Retinal pigment epithelial cell (primary cell): Measurements from ENCODE around the gene UNC80.
A peak's percentile ranks its signal among the peaks of the same experiment; 100 is the strongest.

ENCODE experiments used
- DNase-seq: peaks from one replicate; pipeline ENCODE4 v3.0.0-alpha.2; 2010; ENCODE audit warnings: low read depth
- H3K4me3 ChIP-seq: 2 replicates; pipeline ENCODE4 v1.5.1; 2011; ENCODE audit warnings: mild to moderate bottlenecking, low read length, control low read depth, moderate library complexity
- TF ChIP-seq, protein P1 (sequence below): conservative IDR thresholded peaks from 2 replicates; pipeline ENCODE4 v1.5.1; 2011; ENCODE audit warnings: low read depth, low read length, control low read depth, inconsistent platforms

UNC80 gene

DNA sequence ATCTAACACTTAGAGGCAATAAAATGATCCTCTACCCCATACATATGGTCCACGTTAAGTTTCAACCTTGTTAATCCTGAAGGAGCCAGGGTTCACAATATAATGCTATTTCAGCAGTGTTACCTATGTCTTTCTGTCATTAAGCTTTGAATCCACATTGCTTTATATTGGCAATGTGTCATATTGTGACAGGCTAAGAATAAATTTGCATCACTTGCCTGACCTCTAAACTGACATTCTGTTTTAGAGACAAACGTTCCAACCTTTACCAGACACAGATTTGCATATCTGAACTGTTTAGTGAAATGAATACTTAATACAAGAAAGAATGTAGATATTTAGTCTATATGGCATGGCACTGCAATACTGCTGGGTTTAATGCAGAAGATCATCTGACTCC, 98.4 kb downstream of the UNC80 start:
- H3K4me3 ChIP-seq = no peak overlapping the region
- TF ChIP-seq, protein P1, sequence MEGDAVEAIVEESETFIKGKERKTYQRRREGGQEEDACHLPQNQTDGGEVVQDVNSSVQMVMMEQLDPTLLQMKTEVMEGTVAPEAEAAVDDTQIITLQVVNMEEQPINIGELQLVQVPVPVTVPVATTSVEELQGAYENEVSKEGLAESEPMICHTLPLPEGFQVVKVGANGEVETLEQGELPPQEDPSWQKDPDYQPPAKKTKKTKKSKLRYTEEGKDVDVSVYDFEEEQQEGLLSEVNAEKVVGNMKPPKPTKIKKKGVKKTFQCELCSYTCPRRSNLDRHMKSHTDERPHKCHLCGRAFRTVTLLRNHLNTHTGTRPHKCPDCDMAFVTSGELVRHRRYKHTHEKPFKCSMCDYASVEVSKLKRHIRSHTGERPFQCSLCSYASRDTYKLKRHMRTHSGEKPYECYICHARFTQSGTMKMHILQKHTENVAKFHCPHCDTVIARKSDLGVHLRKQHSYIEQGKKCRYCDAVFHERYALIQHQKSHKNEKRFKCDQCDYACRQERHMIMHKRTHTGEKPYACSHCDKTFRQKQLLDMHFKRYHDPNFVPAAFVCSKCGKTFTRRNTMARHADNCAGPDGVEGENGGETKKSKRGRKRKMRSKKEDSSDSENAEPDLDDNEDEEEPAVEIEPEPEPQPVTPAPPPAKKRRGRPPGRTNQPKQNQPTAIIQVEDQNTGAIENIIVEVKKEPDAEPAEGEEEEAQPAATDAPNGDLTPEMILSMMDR = no peak
- no peak for DNase-seq

DNA sequence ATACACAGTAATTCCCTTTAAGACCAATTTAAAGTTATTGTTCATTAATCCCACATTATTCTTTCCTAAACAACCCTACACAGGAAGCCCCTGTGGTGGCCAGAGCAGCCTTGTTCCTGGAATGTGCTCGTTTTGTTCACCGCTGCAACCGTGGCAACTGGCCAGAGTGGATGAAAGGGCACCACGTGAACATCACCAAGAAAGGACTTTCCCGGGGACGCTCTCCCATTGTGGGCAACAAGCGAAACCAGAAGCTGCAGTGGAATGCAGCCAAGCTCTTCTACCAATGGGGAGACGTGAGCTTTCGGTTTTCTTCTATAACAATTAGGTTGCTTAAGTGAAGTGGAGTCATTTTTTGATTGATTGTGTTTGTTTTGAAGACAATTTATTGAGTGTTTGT, 101.0 kb downstream of the UNC80 start:
- H3K4me3 ChIP-seq = no peak overlapping the region
- TF ChIP-seq, protein P1 = no peak
- DNase-seq = peak; percentile 56

DNA sequence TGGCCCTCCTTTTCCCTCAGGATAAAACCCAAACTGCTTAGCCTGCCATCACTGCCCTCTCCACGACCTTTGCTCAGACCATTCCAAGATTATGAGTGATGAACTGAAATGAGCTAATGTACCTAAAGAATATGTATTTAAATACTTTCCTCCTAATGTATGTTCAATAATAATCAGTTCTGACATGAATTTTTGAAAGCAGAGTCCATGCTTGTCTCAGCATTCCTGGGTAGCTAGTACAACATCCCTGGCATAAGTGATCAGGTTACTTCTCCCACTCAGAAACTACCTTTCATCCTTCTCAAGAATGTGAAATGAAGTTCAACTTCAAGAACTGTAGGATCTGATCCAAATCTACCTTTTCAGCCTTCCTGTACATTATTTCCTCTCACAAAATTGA, 103.6 kb downstream of the UNC80 start:
- TF ChIP-seq, protein P1 = no peak
- H3K4me3 ChIP-seq = no peak overlapping the region
- DNase-seq = no peak

DNA sequence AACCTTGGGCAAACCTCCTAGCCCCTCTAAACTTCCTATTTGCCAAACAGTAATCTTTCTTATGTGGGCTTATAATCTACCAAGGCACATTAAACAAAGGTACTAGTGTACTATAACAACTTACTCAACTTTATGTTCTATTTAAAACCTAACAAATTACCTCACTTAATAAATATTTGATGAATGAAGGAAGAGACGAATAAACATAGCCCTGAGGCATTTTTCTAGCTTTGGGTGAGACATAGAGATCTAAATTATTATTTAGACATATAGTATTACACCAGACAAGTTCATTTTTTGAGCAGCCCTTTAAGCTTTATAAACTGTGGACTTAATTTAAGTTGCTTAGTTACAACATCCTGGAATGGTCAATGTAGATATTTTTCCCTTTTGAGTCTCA, 104.6 kb downstream of the UNC80 start:
- H3K4me3 ChIP-seq = no peak overlapping the region
- DNase-seq = no peak
- TF ChIP-seq, protein P1 = no peak

DNA sequence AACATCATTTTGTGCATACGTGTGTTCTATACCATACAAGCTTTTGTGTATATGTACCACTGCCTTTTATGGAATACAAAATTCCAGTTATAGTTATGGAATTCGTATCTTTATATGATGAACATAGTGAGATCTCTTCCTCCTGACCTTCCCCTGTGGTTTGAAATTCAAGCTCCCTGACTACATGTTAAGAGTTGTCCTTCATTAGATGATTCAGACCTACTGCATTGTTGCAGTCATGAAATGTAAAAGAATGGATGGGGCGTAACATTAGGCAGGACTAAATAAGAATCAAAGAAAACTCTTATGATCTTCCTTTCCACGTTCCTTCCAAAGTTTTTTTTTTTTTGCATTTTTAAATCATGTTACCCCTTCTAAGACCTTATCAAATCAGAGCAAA, 107.1 kb downstream of the UNC80 start:
- no peak overlapping the region for H3K4me3 ChIP-seq
- DNase-seq = no peak
- TF ChIP-seq, protein P1 = no peak

DNA sequence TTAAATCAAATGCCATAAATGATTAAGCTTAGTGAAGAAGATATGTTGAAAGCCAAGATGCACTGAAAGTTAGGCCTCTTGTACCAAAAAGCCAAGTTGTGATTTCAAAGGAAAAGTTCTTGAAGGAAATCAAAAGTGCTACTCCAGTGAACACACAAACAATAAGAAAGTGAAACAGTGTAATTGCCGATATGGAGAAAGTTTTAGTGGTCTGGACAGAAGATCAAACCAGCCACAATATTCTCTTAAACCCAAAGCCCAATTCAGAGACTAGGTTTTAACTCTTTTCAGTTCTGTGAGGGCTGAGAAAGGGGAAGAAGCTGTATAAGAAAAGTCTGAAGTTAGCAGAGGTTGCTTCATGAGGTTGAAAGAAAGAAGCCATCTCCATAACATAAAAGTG, 129.0 kb downstream of the UNC80 start:
- TF ChIP-seq, protein P1 = no peak
- H3K4me3 ChIP-seq = no peak overlapping the region
- no peak for DNase-seq

DNA sequence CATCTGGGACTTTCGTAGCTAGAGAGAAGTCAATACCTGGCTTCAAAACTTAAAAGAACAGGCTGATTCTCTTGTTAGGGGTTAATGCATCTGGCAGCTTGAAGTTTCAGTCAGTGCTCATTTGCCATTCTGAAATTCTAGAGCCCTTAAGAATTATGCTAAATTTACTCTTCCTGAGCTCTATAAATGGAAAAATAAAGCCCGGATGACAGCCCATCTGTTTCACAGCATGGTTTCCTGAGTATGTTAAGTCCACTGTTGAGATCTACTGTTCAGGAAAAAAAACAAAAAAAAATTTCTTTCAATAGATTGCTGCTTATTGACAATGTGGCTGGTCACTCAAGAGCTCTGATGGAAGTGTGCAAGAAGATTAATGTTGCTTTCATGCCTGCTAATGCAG, 129.5 kb downstream of the UNC80 start:
- H3K4me3 ChIP-seq = no peak overlapping the region
- DNase-seq = no peak
- TF ChIP-seq, protein P1 = no peak
